Stimulated activated CD4-positive, alpha-beta T cell treated with anti-CD3 and anti-CD28 coated beads, TNF-alpha, amount 100 ng/mL, for 48 hours (primary cell): ENCODE results near the gene EFEMP2.

ENCODE experiments used
- DNase-seq, 3 donors: peaks; one replicate each; pipeline ENCODE4 v3.0.0-alpha.2; 2020; ENCODE audit warnings: low read depth in 3 of 3

Gene EFEMP2

GRCh38 chr11:65866509-65867283, 5.9 kb downstream of the EFEMP2 start:
- DNase-seq = no peak

DNA sequence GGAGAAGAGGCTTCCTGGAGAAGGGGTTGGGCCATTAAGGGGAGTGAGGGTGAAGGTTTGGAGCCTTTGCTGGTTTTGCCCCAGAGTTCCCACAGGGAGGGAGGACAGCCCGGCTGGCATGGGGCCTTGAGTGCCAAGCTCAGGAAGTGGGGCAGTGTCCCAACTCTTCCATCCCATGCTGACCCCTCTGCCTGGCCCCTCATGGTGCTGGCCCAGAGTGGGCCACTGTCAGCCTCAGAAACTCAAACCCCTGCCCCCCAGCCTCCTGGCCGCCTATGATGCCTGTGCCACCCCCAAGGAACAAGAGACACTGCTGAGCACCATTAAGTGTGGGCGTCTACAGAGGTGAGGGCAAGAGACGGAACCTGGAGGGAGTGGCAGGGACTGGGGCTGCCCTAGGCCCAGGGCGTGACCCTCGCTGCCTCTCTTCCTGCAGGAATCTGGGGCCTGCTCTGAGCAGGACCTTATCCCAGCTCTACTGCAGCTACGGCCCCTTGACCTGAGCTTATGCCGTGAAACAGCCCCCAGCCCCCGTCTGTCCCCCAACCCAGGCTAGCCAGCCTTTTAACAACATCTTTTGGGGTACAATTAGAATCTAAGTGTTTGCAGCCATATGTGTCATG, 6.9 kb downstream of the EFEMP2 start:
- DNase-seq = no peak

DNA sequence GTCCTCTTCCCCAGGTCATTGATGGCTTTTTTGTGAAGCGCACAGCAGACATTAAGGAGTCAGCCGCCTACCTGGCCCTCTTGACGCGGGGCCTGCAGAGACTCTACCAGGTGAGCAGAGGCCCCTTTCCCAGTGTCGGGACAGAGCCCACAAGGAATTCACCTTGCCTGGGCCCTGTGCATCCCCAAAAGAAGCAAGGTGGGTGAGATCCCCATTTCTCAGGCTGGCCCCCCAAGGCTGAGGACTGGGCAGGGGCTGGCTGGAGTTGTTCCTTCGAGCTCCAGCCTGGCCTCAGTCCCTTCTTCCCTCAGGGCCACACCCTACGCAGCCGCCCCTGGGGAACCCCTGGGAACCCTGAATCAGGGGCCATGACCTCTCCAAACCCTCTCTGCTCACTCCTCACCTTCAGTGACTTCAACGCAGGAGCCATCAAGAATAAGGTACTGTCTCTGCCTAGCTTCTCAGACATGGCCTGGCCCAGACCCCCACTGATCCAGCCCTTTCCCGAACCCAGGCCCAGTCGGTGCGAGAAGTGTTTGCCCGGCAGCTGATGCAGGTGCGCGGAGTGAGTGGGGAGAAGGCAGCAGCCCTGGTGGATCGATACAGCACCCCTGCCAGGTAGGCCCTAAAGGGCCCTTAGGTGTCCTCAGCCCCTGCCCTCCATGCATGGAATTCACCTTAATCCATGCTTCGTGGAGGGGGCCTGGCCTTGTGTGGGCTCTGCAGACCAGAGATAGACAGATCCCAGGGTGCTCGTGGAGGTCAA, 7.7 kb downstream of the EFEMP2 start:
- no peak for DNase-seq

DNA sequence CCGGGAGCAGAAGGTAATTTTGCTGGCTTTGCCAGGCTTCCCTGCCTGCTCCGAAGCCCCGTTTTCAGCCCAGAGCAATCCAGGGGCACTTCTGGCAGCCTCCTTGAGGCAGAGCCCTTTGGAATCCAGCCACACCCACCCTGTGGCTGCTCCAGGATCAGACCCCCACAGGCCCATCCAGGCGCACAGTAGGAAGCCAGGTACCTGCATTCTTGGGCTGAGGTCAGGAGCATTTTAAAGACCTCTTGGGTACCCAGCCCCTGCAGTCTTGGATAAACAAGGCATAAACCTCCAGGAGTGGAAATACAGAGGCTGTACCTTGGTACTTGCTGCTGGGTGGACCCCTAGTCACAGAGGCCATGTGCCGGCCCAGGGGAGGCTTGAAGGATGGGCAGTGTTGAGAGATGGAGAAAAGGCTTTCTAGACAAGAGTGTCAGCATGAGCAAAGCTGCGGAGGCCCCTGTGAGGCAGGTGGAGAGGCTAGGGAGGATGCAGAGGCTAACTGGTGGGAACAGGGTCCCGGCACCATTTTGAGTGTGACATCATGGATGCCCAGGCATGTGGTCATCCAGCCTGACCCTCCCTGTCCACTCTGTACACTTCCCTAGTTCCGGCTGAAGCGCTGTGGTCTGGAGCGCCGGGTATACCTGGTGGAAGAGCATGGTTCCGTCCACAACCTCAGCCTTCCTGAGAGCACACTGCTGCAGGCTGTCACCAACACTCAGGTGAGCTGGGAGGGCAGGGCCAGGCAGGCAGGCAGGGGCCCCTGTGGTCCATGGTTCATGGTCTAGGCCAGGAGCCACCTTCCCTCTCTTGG, 8.5 kb downstream of the EFEMP2 start:
- DNase-seq = no peak

DNA sequence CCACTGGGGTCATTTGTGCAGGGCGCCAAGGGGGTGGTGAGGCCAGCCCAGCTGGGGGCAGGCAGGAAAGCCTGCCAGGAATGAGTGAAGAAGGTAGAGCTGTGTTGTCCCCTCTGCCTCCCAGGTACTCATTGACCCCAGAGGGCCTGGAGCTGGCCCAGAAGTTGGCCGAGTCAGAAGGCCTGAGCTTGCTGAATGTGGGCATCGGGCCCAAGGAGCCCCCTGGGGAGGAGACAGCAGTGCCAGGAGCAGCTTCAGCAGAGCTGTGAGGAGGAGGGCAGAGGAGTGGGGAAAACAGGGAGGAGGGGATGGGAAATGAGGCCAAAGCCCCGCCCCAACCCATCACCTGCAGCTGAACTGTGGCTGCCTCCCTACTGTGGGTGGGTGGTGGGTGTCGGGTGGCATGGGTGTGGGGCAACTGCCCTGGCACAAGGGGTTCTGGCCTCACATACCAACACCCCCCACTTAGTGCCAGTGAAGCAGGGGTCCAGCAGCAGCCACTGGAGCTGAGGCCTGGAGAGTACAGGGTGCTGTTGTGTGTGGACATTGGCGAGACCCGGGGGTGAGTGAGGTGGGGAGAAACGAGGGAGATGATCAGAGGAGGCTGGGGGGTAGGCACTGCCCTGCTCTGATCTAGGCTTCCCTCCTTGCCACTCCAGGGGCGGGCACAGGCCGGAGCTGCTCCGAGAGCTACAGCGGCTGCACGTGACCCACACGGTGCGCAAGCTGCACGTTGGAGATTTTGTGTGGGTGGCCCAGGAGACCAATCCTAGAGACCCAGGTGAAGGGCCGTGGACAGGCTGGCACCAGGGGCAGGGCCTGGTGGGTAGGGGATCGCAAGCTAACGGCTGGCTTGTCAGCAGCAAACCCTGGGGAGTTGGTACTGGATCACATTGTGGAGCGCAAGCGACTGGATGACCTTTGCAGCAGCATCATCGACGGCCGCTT, 9.4 kb downstream of the EFEMP2 start:
- DNase-seq = no peak

DNA sequence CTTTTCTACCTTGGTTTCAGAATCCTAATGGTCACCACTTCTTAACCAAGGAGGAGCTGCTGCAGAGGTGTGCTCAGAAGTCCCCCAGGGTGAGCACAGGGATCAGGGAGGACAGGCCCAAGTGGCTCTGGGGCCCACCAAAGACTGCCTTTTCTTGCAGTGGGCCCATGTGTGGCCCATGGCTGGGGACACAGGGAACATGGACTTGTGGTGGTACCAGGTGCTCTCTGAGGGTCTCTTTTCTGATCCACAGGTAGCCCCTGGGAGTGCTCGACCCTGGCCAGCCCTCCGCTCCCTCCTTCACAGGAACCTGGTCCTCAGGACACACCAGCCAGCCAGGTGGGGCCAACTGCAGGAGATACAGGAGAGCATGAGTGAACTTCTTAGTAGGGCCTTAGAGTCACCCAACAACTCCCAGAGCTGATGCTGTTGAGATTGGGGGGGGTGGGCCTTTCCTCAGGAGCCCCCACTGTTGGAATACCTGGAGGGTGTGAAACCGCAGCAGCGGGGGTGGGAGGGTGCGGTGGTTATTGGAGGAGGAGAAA, 10.3 kb downstream of the EFEMP2 start:
- DNase-seq = no peak

DNA sequence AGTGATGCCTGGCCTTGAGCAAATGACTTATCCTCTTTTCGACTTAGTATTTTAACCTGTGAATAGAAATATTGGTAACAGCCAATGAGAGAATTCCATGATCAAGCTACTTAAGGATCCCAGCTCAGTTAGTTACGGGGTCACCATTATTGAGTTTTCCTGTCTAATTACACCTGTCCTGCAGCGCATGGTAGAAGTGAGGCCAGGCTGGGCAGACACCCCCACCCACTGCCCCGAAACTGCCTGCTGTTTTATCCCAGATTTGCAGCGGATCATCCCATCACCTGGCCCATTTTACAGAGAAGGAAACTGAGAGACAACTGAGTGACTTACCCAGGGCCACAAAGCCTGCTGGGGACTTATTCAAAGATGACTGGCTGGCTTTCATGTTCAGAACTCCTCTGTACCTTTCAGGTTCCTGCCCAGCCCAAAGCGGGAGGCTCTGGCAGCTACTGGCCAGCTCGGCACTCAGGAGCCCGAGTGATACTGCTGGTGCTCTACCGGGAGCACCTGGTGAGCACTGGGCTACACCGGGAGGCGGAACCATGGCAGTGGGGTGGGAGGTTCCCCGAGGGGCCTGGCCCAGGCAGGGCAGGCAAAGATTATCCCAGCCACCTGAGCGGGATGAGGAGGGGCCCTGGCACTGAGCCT, 10.9 kb downstream of the EFEMP2 start:
- DNase-seq = no peak

DNA sequence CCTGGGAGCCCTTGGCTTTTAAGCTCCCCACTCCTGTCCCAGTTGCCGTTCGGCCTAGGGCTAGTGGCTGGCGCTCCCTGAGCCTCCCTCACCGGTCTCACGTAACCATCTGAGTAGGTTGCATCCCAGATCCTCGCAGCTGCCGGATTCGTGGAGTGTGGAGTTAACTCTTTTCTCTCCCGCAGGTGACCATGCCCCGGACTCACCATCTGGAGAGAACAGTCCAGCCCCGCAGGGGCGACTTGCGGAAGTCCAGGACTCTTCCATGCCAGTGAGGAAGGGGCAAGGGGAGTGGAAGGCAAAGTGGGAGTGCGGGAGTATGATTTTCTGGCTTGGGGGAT, 11.5 kb downstream of the EFEMP2 start:
- DNase-seq = no peak

- DNase-seq = peak; percentile 93 to 97 (median 94)
Observed at GRCh38 chr11:65860278-65861164, 12.1 kb downstream of the EFEMP2 start, which contains the start of gene MUS81. Gene MUS81 (plus strand): TSS chr11:65860433. CDS start chr11:65860754, 321 bp downstream.

- no peak for DNase-seq
Observed at GRCh38 chr11:65859812-65860277, 12.8 kb downstream of the EFEMP2 start.

DNA sequence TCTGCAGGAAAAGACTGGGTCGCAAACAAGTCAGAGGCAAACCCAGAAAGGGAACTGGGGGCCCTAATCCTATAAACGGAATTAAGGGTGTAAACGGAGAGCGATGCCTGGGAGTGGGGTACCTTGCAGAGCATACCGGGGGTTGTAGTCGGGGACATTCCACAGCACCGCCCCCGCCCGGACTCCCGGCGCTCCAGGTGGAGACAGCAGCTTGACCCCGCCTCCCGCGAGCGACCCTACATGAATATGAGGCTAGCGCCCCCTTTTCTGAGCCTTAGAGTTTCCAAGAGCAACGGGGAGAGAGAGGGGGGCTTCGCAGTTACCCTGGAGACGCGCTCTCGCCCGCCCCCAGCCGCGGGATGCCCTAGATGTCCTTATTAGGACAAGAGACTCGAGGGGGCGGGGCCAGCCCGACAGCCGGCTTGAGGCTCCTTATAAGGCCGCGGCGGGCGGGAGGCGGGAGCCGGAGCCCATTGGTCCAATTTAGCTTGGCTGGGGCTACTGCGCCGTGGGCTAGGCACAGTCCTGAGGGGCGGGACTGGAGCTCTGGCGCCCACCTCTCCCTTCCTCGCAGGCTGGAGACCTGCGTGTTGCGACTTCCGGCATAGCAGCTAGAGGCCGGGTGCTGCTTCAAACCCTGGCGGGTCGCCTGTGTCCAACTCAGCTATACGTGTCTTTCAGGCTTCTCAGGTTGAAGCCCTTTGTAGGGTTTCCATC, 13.3 kb downstream of the EFEMP2 start:
- DNase-seq = peak; percentile 96 to 99 (median 99)

DNA sequence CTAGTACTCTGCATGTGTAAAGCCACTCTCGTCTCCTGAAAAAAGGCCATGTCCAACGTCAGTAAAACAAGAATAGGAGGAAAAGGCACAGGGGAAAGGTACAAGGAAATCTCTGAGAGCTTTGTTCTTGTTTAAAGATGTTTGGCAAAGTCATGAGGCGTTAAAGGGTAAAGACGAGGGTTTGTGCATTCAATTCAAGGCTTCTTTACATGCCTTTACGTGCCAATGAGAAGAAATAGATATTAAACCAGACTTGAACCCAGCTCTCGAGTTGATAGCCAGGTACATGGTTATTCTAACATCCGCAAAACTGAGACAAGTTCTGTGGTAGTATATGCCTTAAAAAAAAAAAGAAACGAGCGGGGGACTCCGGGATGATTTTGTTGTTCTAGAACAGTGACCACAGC, 13.9 kb downstream of the EFEMP2 start:
- DNase-seq = no peak

DNA sequence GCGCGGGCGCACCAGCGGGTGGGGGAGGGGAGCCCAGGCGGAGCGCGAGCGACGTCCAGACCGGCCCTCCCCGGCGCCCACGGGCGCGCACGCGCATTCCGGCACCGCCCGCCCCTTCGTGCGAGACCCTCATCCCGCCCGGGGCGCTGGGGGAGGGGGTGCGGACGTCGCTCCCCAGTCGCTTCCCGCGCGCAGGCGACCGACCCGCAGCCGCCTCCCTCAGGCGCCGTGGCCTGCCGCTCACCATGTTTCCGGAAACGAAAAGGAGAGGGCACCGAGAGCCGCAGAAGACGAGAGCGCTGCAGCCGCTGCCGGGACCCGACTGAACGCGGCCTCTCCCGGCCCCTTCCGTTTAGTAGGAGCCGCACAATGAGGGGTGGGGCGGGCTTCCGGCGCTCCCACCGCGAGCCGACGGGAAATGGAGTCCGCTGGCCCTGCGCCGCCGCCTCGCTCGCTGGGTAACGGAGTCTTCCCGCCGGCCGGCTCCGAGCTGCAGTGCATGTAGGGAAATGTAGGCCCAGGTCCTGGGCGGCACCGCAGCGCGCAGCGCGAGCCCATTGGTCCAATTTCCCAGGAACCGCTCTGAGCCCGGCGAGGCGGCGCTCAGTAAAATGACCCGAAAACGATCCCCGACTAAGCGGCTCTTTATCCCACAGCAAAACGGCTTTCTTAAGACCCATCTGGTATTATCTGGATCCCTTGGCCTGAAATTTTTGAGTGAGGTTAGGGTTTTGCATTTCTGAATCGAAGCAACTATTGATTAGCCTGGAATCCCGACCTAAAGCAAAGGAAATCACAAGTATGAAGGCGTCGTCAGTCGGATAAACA, 14.5 kb downstream of the EFEMP2 start, which contains the start of gene CFL1:
CFL1 (minus strand) TSS at position 328 of the 828 bp plus-strand sequence; CDS start at position 247, 81 bp downstream.
- peak; percentile 94 to 98 (median 96) for DNase-seq

DNA sequence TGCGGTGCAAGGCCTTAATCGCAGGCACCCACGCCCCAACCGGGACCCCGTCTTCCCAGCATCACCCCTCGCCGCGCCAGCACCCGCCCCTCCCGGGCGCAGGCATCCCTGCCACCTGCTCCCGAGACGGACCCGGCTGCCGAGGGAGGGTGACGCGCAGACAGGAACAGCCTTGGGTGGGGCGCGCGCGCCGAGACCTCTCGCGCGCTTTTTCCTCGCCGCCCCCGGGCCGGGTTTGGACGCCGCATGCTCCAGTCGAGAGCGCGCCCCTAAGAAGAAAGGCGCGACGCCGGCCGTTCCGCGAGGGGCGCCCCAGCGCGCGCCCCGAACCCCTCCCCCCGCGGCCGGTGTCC, 15.1 kb downstream of the EFEMP2 start:
- peak in 1 of 3 donors; percentile 32 for DNase-seq

DNA sequence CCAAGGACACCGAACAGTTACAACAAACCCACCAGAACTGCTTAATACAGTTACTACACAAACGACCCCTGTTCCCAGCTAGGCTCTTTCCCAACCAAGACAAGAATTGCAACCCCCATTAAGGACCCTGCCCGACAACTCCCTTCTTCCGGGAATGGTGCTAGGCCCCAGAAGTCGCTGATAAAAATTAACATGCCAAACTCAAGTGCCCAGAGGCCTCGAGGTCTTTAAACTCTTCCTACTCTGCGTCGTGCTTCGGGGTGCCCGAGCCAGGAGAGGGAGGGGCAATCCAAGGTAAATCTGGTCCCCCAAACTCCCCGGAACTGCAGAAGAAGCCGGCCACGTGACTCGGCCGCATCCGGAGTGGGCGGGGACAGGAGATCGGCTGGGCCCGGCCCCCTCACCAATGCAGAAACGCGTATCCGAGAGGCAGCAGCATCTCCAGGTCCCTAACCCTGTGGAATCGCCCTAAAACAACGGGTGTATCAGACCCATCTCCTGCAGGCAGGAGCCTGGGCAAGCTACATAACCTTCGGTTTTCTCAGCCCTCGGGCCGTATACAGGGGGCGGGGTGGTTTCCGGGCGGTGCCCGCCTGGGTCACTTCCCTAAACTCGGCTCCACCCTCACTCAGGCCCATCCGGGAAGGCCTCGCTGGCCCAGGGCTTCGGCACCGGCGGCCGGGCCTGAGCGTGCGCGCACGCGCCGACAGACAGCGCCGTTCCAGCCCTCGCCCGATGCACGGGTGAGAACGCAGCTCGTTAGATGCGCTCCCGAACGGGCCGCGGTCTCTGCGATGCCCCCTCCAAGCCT, 15.7 kb downstream of the EFEMP2 start:
- peak; percentile 65 to 83 (median 72) for DNase-seq

GRCh38 chr11:65855927-65856363, 16.7 kb downstream of the EFEMP2 start:
- no peak for DNase-seq
